GM12878 (cell line): ENCODE measurements around the gene SNCAIP. TPM values are rescaled to one million over a fixed set of nuclear protein-coding genes. Genes with fewer than 3 reads are reported as not detected.

Source experiments
- ATAC-seq: fragments of 200-7000 bp; cut with Tn5 transposase; 3 replicates; pipeline ENCODE4 v1.9.1; 2020; ENCODE audit warnings: mild to moderate bottlenecking, moderate library complexity
- BruUV-seq: library from RNA; stranded (reverse); fragments of 400-500 nt; replicated peaks from 2 replicates; lab custom pipeline; 2021; lab: Mats Ljungman, UMichigan
- CTCF ChIA-PET: fragments of 300-600 bp; sonication (Branson Sonifier 250); formaldehyde crosslinking; extraction: SDS; loops from one replicate; lab custom pipeline; 2021; ENCODE audit warnings: inconsistent platforms; lab: Yijun Ruan, JAX
- POLR2A ChIA-PET: fragments of 350-600 bp; formaldehyde crosslinking; extraction: SDS; loops from one replicate; lab custom pipeline; 2021; ENCODE audit warnings: inconsistent platforms; lab: Charles Lee
- RAD21 ChIA-PET: fragments of 300-600 bp; sonication (Branson Sonifier 250); formaldehyde crosslinking; loops from one replicate; lab custom pipeline; 2023; ENCODE audit warnings: antibody characterized with exemption; ENCODE audit not compliant: unreplicated experiment; lab: Charles Lee
- SMC1A ChIA-PET: fragments of 300-600 bp; sonication (Branson Sonifier 250); formaldehyde crosslinking; loops from one replicate; lab custom pipeline; 2023; ENCODE audit not compliant: unreplicated experiment, uncharacterized antibody; lab: Charles Lee
- DNase-seq: peaks from one replicate; pipeline ENCODE4 v3.0.0-alpha.2; 2011; ENCODE audit warnings: low read depth, low spot score
- FAIRE-seq: peaks from 3 replicates; lab custom pipeline; 2011; peaks lifted over from hg19 to GRCh38; lab: Jason Lieb, UNC
- H2AFZ ChIP-seq: 2 replicates; pipeline ENCODE4 v1.6.0; 2011; ENCODE audit warnings: low read depth, low read length, control low read depth; ENCODE audit not compliant: control insufficient read depth
- H3K27ac ChIP-seq: 2 replicates; pipeline ENCODE4 v1.5.1; 2011; ENCODE audit warnings: control low read depth; ENCODE audit not compliant: control insufficient read depth, insufficient read depth
- H3K27me3 ChIP-seq, 2 experiments: replicated peaks in 1 of 2; 2 replicates each; pipeline versions ENCODE4 v1.6.0 to v1.6.1; 2011; ENCODE audit warnings: low read length in 1 of 2; ENCODE audit not compliant: control insufficient read depth in 2 of 2, insufficient read depth in 2 of 2
- H3K36me3 ChIP-seq, 2 experiments: 2 replicates each; pipeline ENCODE4 v1.5.1; 2011; ENCODE audit warnings: low read length in 1 of 2; ENCODE audit not compliant: control insufficient read depth in 2 of 2, insufficient read depth in 2 of 2
- H3K4me1 ChIP-seq: 2 replicates; pipeline ENCODE4 v1.6.1; 2011; ENCODE audit warnings: mild to moderate bottlenecking, low read length, moderate library complexity, mixed read lengths; ENCODE audit not compliant: control insufficient read depth, insufficient read depth
- H3K4me2 ChIP-seq: 2 replicates; pipeline ENCODE4 v1.6.0; 2011; ENCODE audit warnings: control low read depth; ENCODE audit not compliant: control insufficient read depth, insufficient read depth
- H3K4me3 ChIP-seq: fragments of 200-600 bp; sonication (generic); 2 replicates; pipeline ENCODE4 v1.5.1; 2016
- H3K79me2 ChIP-seq: 2 replicates; pipeline ENCODE4 v1.6.0; 2011; ENCODE audit warnings: low read length; ENCODE audit not compliant: control insufficient read depth, insufficient read depth
- H3K9ac ChIP-seq: 2 replicates; pipeline ENCODE4 v1.8.0; 2011; ENCODE audit warnings: low read length, control low read depth, mixed read lengths; ENCODE audit not compliant: control insufficient read depth, insufficient read depth
- H3K9me3 ChIP-seq: replicated peaks from 3 replicates; pipeline ENCODE4 v1.5.1; 2011; ENCODE audit warnings: mild to moderate bottlenecking, low read length; ENCODE audit not compliant: control insufficient read depth, insufficient read depth
- H4K20me1 ChIP-seq: 2 replicates; pipeline ENCODE4 v1.6.0; 2011; ENCODE audit not compliant: control insufficient read depth, insufficient read depth
- BHLHE40 ChIP-seq, 2 experiments: fragments of 450-650 bp in 1 of 2; IDR thresholded peaks; 2 replicates each; pipeline ENCODE4 v1.6.1; 2011 to 2017; ENCODE audit warnings: low read depth in 2 of 2, borderline replicate concordance in 1 of 2, improper control_type of control experiment in 1 of 2, low read length in 1 of 2, mild to moderate bottlenecking in 1 of 2
- BMI1 ChIP-seq: fragments of 450-650 bp; IDR thresholded peaks from 2 replicates; pipeline ENCODE4 v1.6.1; 2016; ENCODE audit warnings: mild to moderate bottlenecking, moderate library complexity, borderline replicate concordance
- BRCA1 ChIP-seq: IDR thresholded peaks from 2 replicates; pipeline ENCODE4 v1.6.1; 2011; ENCODE audit warnings: low read depth, low read length, improper control_type of control experiment
- CBFB ChIP-seq: IDR thresholded peaks from 2 replicates; pipeline ENCODE4 v1.6.1; 2016; ENCODE audit warnings: antibody characterized with exemption, low read depth
- EZH2 ChIP-seq: IDR thresholded peaks from 2 replicates; pipeline ENCODE4 v1.6.1; 2012; ENCODE audit warnings: low read depth, mild to moderate bottlenecking, control low read depth, inconsistent platforms, low read length, borderline replicate concordance; ENCODE audit not compliant: control insufficient read depth
- GABPA ChIP-seq: IDR thresholded peaks from 2 replicates; pipeline ENCODE4 v1.6.1; 2014; ENCODE audit warnings: antibody characterized with exemption, low read depth, mild to moderate bottlenecking, inconsistent platforms
- MEF2B ChIP-seq: fragments of 450-650 bp; IDR thresholded peaks from 2 replicates; pipeline ENCODE4 v1.6.1; 2018; ENCODE audit warnings: mild to moderate bottlenecking, moderate library complexity; ENCODE audit not compliant: partially characterized antibody, poor library complexity, severe bottlenecking
- MYC ChIP-seq: IDR thresholded peaks from 2 replicates; pipeline ENCODE4 v1.6.1; 2011; ENCODE audit warnings: mild to moderate bottlenecking, low read length, moderate library complexity, inconsistent platforms; ENCODE audit not compliant: insufficient read depth, insufficient replicate concordance, insufficient read length, severe bottlenecking
- NFIC ChIP-seq: IDR thresholded peaks from 2 replicates; pipeline ENCODE4 v1.6.1; 2012; ENCODE audit warnings: low read depth, mild to moderate bottlenecking, inconsistent platforms, low read length, moderate library complexity
- PAX5 ChIP-seq: IDR thresholded peaks from 2 replicates; pipeline ENCODE4 v1.6.1; 2011; ENCODE audit warnings: low read depth, low read length, borderline replicate concordance
- POLR2A ChIP-seq: IDR thresholded peaks from 2 replicates; pipeline ENCODE4 v1.6.1; 2011; ENCODE audit warnings: low read depth, mild to moderate bottlenecking, low read length
- SUZ12 ChIP-seq: fragments of 200-600 bp; sonication (generic); IDR thresholded peaks from one replicate; pipeline ENCODE4 v1.6.1; 2018; ENCODE audit warnings: antibody characterized with exemption, mild to moderate bottlenecking; ENCODE audit not compliant: unreplicated experiment
- TCF12 ChIP-seq: IDR thresholded peaks from 2 replicates; pipeline ENCODE4 v1.6.1; 2011; ENCODE audit warnings: low read depth, mild to moderate bottlenecking, low read length
- ZNF207 ChIP-seq: fragments of 450-650 bp; IDR thresholded peaks from 2 replicates; pipeline ENCODE4 v1.6.1; 2014; ENCODE audit warnings: antibody characterized with exemption, mild to moderate bottlenecking, borderline replicate concordance
- ZNF217 ChIP-seq: fragments of 450-650 bp; IDR thresholded peaks from 2 replicates; pipeline ENCODE4 v1.6.1; 2017; ENCODE audit warnings: antibody characterized with exemption, mild to moderate bottlenecking
- ZNF274 ChIP-seq: IDR thresholded peaks from one replicate; pipeline ENCODE4 v1.8.0; 2011; ENCODE audit not compliant: insufficient read length, insufficient read depth
- ZZZ3 ChIP-seq: IDR thresholded peaks from 2 replicates; pipeline ENCODE4 v1.6.1; 2011; ENCODE audit warnings: low read depth; ENCODE audit not compliant: control insufficient read depth, insufficient read length
- WGBS: methylation state at CpG from one replicate; pipeline ENCODE4 v1.1.6; 2016; ENCODE audit warnings: low lambda C conversion rate; ENCODE audit not compliant: insufficient replicate concordance, insufficient coverage; ENCODE audit errors: missing lambda C conversion rate; 5-methylcytosine and 5-hydroxymethylcytosine counted together
- in situ Hi-C: fragments of 300-500 bp; cut with MboI; formaldehyde crosslinking; loops from 9 replicates; pipeline ENCODE4 v1.14.3; 2018; ENCODE audit warnings: mixed read lengths
- intact Hi-C: fragments of 100-400 bp; cut with micrococcal nuclease; formaldehyde crosslinking; loops from one replicate; pipeline ENCODE4 v1.14.2; 2022; ENCODE audit not compliant: unreplicated experiment
- polyA plus RNA-seq, 11 experiments: library from polyadenylated mRNA; depleted of rRNA in 4 of 11; unstranded in 6 of 11; stranded (reverse) in 5 of 11; fragments of >200 nt; fragmentation: Nextera tagmentation in 4 of 11; fragmentation: Illumina TruSeq in 1 of 11; extraction: Ambion mirVana in 4 of 11; extraction: Trizol in 1 of 11; gene quantifications; 1 replicate in 1 of 11; 2 replicates in 10 of 11; pipeline versions ENCODE4 v1.2.1 to v1.2.3, GENCODE V29; 2011 to 2016; ENCODE audit warnings: inconsistent platforms in 2 of 11, missing spikeins in 2 of 11, low read depth in 1 of 11
- total RNA-seq, 4 experiments: library from RNA; depleted of rRNA in 3 of 4; stranded (reverse); fragments of >200 nt in 3 of 4; fragmentation: Illumina TruSeq in 1 of 4; extraction: Trizol in 1 of 4; gene quantifications; 2 replicates each; pipeline versions ENCODE4 v1.2.1 to v1.2.3, GENCODE V29; 2013 to 2021
- TF ChIP-seq, protein P1 (sequence below): IDR thresholded peaks from 2 replicates; pipeline ENCODE4 v1.6.1; 2012; ENCODE audit warnings: low read depth, low read length, improper control_type of control experiment
- TF ChIP-seq, protein P2 (sequence below): fragments of 450-650 bp; IDR thresholded peaks from 2 replicates; pipeline ENCODE4 v1.6.1; 2018; ENCODE audit warnings: borderline replicate concordance, mild to moderate bottlenecking; ENCODE audit not compliant: partially characterized antibody
- TF ChIP-seq, protein P3 (sequence below): fragments of 450-650 bp; IDR thresholded peaks from 2 replicates; pipeline ENCODE4 v1.6.1; 2016; ENCODE audit warnings: mild to moderate bottlenecking

The SNCAIP gene
- total and polyA plus RNA-seq, 10 of the 15 experiments (the other 5 are each of a cell fraction or from before 2014, with no cell fraction given), result 0.03 to 0.62 (median 0.16) TPM; not detected in 1

DNA sequence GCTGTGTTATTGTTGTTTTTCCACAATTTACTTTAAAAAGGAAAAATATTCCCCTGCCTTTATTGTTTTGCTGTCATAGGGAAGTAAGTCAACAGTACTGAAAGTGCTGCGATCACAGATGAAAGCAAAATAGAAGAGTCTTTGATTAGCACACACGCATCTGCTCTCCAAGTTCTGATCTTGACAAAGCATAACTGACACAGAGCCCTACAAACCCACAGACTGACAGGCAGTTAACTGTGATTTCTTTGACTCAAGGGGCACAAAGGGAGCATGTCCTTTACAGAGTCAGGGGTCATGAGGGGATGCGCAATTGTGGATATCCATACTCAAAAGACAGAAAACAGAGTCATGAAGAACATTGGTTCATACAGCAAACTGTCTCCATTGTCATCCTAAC is 123.7 kb downstream of the SNCAIP start:
- no peaks in the 10 kb centered on the region for H4K20me1 ChIP-seq
- H3K79me2 ChIP-seq, result no peaks in the 10 kb centered on the region
- WGBS, result 89% methylated on average over 3 of the region's 3 CpGs
- no peaks in the 10 kb centered on the region for H3K4me1 ChIP-seq
- H2AFZ ChIP-seq, result no peak overlapping the region
- H3K4me2 ChIP-seq, result no peak overlapping the region
- DNase-seq (no peak), ATAC-seq (no peak), FAIRE-seq (no peak)
- BruUV-seq, result no TSS peak
- no peak overlapping the region for H3K9ac ChIP-seq
- ChIA-PET RAD21 (no interaction called here), CTCF (no interaction called here), SMC1A (no interaction called here), POLR2A (no interaction called here)
- intact Hi-C loops, result no loop called here
- H3K36me3 ChIP-seq, result no peaks in the 10 kb centered on the region
- H3K27me3 ChIP-seq, result no peaks in the 10 kb centered on the region; a peak in 1 of 4 replicates
- H3K4me3 ChIP-seq, result no peak overlapping the region
- no peaks in the 10 kb centered on the region for H3K9me3 ChIP-seq
- no peak for TF ChIP-seq ZNF217
- TF ChIP-seq, protein P1, sequence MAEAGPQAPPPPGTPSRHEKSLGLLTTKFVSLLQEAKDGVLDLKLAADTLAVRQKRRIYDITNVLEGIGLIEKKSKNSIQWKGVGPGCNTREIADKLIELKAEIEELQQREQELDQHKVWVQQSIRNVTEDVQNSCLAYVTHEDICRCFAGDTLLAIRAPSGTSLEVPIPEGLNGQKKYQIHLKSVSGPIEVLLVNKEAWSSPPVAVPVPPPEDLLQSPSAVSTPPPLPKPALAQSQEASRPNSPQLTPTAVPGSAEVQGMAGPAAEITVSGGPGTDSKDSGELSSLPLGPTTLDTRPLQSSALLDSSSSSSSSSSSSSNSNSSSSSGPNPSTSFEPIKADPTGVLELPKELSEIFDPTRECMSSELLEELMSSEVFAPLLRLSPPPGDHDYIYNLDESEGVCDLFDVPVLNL, result no peak
- no peak for TF ChIP-seq TCF12
- TF ChIP-seq, protein P2, sequence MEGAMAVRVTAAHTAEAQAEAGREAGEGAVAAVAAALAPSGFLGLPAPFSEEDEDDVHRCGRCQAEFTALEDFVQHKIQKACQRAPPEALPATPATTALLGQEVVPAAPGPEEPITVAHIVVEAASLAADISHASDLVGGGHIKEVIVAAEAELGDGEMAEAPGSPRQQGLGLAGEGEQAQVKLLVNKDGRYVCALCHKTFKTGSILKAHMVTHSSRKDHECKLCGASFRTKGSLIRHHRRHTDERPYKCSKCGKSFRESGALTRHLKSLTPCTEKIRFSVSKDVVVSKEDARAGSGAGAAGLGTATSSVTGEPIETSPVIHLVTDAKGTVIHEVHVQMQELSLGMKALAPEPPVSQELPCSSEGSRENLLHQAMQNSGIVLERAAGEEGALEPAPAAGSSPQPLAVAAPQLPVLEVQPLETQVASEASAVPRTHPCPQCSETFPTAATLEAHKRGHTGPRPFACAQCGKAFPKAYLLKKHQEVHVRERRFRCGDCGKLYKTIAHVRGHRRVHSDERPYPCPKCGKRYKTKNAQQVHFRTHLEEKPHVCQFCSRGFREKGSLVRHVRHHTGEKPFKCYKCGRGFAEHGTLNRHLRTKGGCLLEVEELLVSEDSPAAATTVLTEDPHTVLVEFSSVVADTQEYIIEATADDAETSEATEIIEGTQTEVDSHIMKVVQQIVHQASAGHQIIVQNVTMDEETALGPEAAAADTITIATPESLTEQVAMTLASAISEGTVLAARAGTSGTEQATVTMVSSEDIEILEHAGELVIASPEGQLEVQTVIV, result no peak
- TF ChIP-seq BHLHE40 (IDR thresholded peaks at IDR 0.05; ENCODE audit: borderline replicate concordance in 1 of 2, low read depth in 2 of 2, low read length in 1 of 2), result no peak
- no peak for TF ChIP-seq CBFB
- TF ChIP-seq GABPA, result no peak
- no peak for TF ChIP-seq ZNF274
- no peak for TF ChIP-seq EZH2
- TF ChIP-seq BRCA1, result no peak
- TF ChIP-seq SUZ12, result no peak
- TF ChIP-seq ZZZ3, result no peak
- no peak for TF ChIP-seq BMI1
- TF ChIP-seq POLR2A, result no peak
- no peak for TF ChIP-seq MYC
- TF ChIP-seq, protein P3, sequence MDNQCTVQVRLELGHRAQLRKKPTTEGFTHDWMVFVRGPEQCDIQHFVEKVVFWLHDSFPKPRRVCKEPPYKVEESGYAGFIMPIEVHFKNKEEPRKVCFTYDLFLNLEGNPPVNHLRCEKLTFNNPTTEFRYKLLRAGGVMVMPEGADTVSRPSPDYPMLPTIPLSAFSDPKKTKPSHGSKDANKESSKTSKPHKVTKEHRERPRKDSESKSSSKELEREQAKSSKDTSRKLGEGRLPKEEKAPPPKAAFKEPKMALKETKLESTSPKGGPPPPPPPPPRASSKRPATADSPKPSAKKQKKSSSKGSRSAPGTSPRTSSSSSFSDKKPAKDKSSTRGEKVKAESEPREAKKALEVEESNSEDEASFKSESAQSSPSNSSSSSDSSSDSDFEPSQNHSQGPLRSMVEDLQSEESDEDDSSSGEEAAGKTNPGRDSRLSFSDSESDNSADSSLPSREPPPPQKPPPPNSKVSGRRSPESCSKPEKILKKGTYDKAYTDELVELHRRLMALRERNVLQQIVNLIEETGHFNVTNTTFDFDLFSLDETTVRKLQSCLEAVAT, result no peak
- no peak for TF ChIP-seq ZNF207
- TF ChIP-seq MEF2B, result no peak
- no peak for TF ChIP-seq NFIC
- no peak for TF ChIP-seq PAX5
- in situ Hi-C loops, result no loop called here
- H3K27ac ChIP-seq, result no peak overlapping the region
